ENCODE measurements around the gene SUCO. TPM values are rescaled to one million over a fixed set of nuclear protein-coding genes. Genes with fewer than 3 reads are reported as not detected.

SUCO gene
- total RNA-seq, 2 experiments from 2014 or later, result 22.9 to 42.3 TPM

DNA sequence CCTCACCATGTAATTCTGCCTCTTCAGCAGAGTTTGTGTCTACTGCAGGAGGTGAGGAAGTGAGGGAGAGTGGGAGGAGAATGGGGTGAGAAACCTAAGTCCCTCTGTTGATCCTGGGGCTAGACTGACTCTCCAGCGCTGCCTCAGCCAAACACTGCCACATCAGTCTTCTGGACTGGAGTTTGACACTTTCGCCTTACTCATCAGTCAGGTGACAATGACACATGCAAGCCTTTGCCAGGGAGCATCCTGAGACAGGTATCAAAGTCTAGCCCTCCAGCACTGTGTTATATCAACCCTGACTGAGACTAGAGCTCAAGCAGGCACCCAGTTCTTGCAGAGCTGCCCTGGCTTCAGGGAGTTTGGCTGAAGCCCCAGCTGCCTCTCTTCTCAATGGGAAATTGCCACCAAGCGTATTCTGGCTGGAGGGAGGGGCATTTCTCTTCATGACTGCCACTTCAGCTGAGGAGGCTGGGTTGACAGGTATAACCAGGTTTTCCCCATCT, 33.3 kb upstream of the SUCO start:
- Histone ChIP-seq H3K4me2 (ENCODE audit: low read length) (no peak overlapping the region), H3K79me2 (ENCODE audit: insufficient read depth, low read depth, low read length) (no peaks in the 10 kb centered on the region), H3K4me3 (ENCODE audit: low read depth, low read length, poor library complexity, severe bottlenecking) (no peak overlapping the region), H3K9me2 (ENCODE audit: insufficient read depth, low read length) (no peaks in the 10 kb centered on the region), H3K4me1 (ENCODE audit: insufficient read depth, low read length, poor library complexity, severe bottlenecking) (no peaks in the 10 kb centered on the region), H3K27ac (ENCODE audit: low read depth, low read length, poor library complexity, severe bottlenecking) (no peak overlapping the region), H3K9me3 (ENCODE audit: low read length) (no peaks in the 10 kb centered on the region), H3K36me3 (ENCODE audit: insufficient read depth, low read length) (no peaks in the 10 kb centered on the region), H2AFZ (ENCODE audit: low read length) (no peak overlapping the region), H4K20me1 (ENCODE audit: insufficient read depth, low read length) (no peaks in the 10 kb centered on the region)
- POLR2A ChIA-PET, result no interaction called here
- TF ChIP-seq EZH2phosphoT487 (IDR thresholded peaks at IDR 0.05; ENCODE audit: borderline replicate concordance, low read depth, low read length), result no peak
- no peak for TF ChIP-seq CTCF (conservative IDR thresholded peaks at IDR 0.05; ENCODE audit: low read length)
- BruUV-seq (replicated peaks), result no TSS peak
- CTCF ChIA-PET (ENCODE audit: unreplicated experiment), result no interaction called here
- no peak for DNase-seq (ENCODE audit: low spot score)
- intact Hi-C loops (cut with micrococcal nuclease; ENCODE audit: unreplicated experiment), result no loop called here

DNA sequence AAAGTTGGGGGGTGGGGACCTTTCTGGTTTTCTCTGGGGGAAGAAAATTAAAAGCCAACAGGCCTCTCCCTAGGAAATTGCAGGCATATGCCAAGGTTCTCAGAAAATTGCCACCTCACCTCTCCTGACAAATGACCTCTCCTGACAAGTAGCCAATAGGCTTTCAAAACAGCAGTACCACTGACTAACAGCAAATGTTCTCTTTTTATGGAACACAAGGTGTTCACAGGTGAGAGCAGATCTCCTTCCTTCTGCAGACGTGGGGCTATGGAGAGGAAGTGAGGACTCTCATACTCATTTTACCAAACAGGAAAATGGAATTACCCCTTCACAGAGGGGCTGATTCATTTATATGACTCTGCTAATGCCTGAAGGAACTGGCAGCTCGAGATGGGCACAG, 32.7 kb upstream of the SUCO start:
- H3K79me2 ChIP-seq (ENCODE audit: insufficient read depth, low read depth, low read length), result no peaks in the 10 kb centered on the region
- H3K36me3 ChIP-seq (ENCODE audit: insufficient read depth, low read length), result no peaks in the 10 kb centered on the region
- H3K4me1 ChIP-seq (ENCODE audit: insufficient read depth, low read length, poor library complexity, severe bottlenecking), result no peaks in the 10 kb centered on the region
- no peaks in the 10 kb centered on the region for H3K9me2 ChIP-seq (ENCODE audit: insufficient read depth, low read length)
- H3K4me3 ChIP-seq (ENCODE audit: low read depth, low read length, poor library complexity, severe bottlenecking), result no peak overlapping the region
- ChIA-PET POLR2A (no interaction called here), CTCF (ENCODE audit: unreplicated experiment) (no interaction called here)
- no peak overlapping the region for H3K4me2 ChIP-seq (ENCODE audit: low read length)
- H3K27ac ChIP-seq (ENCODE audit: low read depth, low read length, poor library complexity, severe bottlenecking), result no peak overlapping the region
- TF ChIP-seq EZH2phosphoT487 (IDR thresholded peaks at IDR 0.05; ENCODE audit: borderline replicate concordance, low read depth, low read length) (no peak), CTCF (conservative IDR thresholded peaks at IDR 0.05; ENCODE audit: low read length) (no peak)
- no TSS peak for BruUV-seq (replicated peaks)
- no peak for DNase-seq (ENCODE audit: low spot score)
- no peaks in the 10 kb centered on the region for H4K20me1 ChIP-seq (ENCODE audit: insufficient read depth, low read length)
- intact Hi-C loops (cut with micrococcal nuclease; ENCODE audit: unreplicated experiment), result no loop called here
- H3K9me3 ChIP-seq (ENCODE audit: low read length), result no peaks in the 10 kb centered on the region
- H2AFZ ChIP-seq (ENCODE audit: low read length), result no peak overlapping the region

DNA sequence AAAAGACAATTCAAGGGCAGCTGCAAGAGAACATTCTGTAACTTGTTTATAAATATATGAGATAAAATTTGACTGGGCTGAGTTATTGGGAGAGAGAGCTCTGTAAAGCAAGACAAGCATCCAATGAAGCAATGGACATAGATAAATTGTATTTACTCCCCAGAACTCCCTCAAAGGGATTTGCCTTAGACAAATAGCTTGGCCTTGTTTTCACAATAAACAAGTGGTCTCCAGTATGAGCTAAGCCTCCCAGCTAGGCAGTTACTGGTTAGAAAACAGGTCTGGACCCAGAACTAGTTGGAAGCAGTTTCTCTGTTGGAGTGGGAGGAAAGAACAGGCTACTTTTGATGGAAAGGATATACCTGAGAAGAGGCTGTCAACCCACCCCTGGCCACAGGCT, 25.2 kb upstream of the SUCO start:
- Histone ChIP-seq H3K36me3 (ENCODE audit: insufficient read depth, low read length) (no peaks in the 10 kb centered on the region), H4K20me1 (ENCODE audit: insufficient read depth, low read length) (no peaks in the 10 kb centered on the region), H3K9me3 (ENCODE audit: low read length) (no peaks in the 10 kb centered on the region), H3K4me3 (ENCODE audit: low read depth, low read length, poor library complexity, severe bottlenecking) (no peak overlapping the region), H2AFZ (ENCODE audit: low read length) (no peak overlapping the region), H3K9me2 (ENCODE audit: insufficient read depth, low read length) (no peaks in the 10 kb centered on the region), H3K4me2 (ENCODE audit: low read length) (no peak overlapping the region), H3K27ac (ENCODE audit: low read depth, low read length, poor library complexity, severe bottlenecking) (no peak overlapping the region), H3K4me1 (ENCODE audit: insufficient read depth, low read length, poor library complexity, severe bottlenecking) (no peaks in the 10 kb centered on the region), H3K79me2 (ENCODE audit: insufficient read depth, low read depth, low read length) (no peaks in the 10 kb centered on the region)
- ChIA-PET CTCF (ENCODE audit: unreplicated experiment) (no interaction called here), POLR2A (interaction anchor here (1.0 kb wide), 1 partner anchor 19 kb away, joined by 3 read pairs; no protein-coding TSS in a partner anchor)
- DNase-seq (ENCODE audit: low spot score), result no peak
- intact Hi-C loops (cut with micrococcal nuclease; ENCODE audit: unreplicated experiment), result no loop called here
- no TSS peak for BruUV-seq (replicated peaks)
- TF ChIP-seq CTCF (conservative IDR thresholded peaks at IDR 0.05; ENCODE audit: low read length) (no peak), EZH2phosphoT487 (IDR thresholded peaks at IDR 0.05; ENCODE audit: borderline replicate concordance, low read depth, low read length) (no peak)

All from OCI-LY7 (cell line).